Muscle of leg (tissue), 11 donors: ENCODE measurements around the gene PPP2R2B. TPM values are rescaled to one million over a fixed set of nuclear protein-coding genes. Genes with fewer than 3 reads are reported as not detected.
"Not testable (repeated sequence)": the region's sequence is repeated elsewhere in the genome, so short reads cannot be mapped to it uniquely, and the experiment has no call there.

Experiments
- DNase-seq: peaks from one replicate; pipeline ENCODE4 v3.0.0; 2013
- H3K27ac ChIP-seq: one replicate; pipeline ENCODE4 v1.5.1; 2013; ENCODE audit warnings: mild to moderate bottlenecking, low read length, control low read depth
- H3K27me3 ChIP-seq: one replicate; pipeline ENCODE4 v1.6.1; 2013; ENCODE audit warnings: low read length; ENCODE audit not compliant: control insufficient read depth, insufficient read depth
- H3K36me3 ChIP-seq: one replicate; pipeline ENCODE4 v1.6.1; 2013; ENCODE audit warnings: low read length; ENCODE audit not compliant: control insufficient read depth, insufficient read depth
- H3K4me1 ChIP-seq: one replicate; pipeline ENCODE4 v1.6.1; 2013; ENCODE audit warnings: low read length; ENCODE audit not compliant: control insufficient read depth, insufficient read depth
- H3K4me3 ChIP-seq: one replicate; pipeline ENCODE4 v1.5.1; 2013; ENCODE audit warnings: low read length, control low read depth
- H3K9me3 ChIP-seq: replicated peaks from 2 replicates; pipeline ENCODE4 v1.6.1; 2013; ENCODE audit warnings: low read depth, low read length; ENCODE audit not compliant: control insufficient read depth
- WGBS: methylation state at CpG from one replicate; pipeline ENCODE4 v1.1.5; 2013; ENCODE audit warnings: missing lambda C conversion rate; ENCODE audit not compliant: insufficient coverage; 5-methylcytosine and 5-hydroxymethylcytosine counted together
- polyA plus RNA-seq, 8 donors: library from polyadenylated mRNA; unstranded; fragments of 120-200 nt; gene quantifications; one replicate each; pipeline versions ENCODE4 v1.2.1 to v1.2.3, GENCODE V29; 2013; ENCODE audit warnings: inconsistent platforms in 1 of 8, low replicate concordance in 1 of 8; ENCODE audit not compliant: insufficient read length in 8 of 8, insufficient read depth in 1 of 8
- total RNA-seq: library from RNA; stranded (reverse); fragments of 120-200 nt; gene quantifications from one replicate; pipeline ENCODE4 v1.2.4, GENCODE V29; 2013

PPP2R2B gene
- total and polyA plus RNA-seq, 9 donors: 0.63 to 4.2 (median 1.5) TPM

DNA sequence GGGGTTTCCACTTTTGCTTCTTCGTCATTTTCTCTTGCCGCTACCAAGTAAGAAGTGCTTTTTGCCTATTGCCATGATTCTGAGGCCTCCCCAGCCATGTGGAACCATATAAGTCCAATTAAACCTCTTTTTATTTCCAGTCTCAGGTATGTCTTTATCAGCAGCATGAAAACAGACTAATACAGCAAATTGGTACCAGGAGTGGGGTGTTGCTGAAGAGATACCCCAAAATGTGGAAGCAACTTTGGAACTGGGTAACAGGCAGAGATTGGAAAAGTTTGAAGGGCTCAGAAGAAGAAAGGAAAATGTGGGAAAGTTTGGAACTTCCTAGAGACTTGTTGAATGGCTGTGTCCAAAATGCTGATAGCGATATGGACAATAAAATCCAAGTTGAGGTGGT is 149.8 kb downstream of the PPP2R2B start:
- H3K27me3 ChIP-seq, H3K27ac ChIP-seq, H3K4me1 ChIP-seq, H3K4me3 ChIP-seq, DNase-seq, H3K9me3 ChIP-seq, H3K36me3 ChIP-seq: not testable (repeated sequence)
- WGBS: 84% methylated on average over 3 of the region's 3 CpGs

DNA sequence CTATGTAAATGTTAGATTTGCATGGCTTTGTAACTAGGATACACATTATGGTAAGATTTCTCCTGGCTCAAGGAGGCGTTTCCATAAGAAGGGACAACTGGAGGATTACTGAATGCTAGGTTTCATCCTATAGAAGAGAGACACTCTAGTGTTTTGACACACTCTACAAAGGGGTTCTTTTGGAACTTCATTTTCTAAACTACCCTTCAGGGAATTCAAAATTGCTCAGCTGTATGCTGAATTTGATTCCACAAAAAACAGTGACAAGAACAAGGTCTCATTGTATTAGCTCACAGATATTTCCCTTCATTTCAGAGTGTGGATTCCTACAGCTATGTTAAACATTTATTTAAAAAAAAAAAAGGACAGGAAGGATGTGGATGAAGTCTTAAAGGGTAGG is 151.7 kb downstream of the PPP2R2B start:
- Histone ChIP-seq H3K4me3 (no peak overlapping the region), H3K4me1 (no peaks in the 10 kb centered on the region), H3K36me3 (no peaks in the 10 kb centered on the region), H3K9me3 (peaks cover 7% of the 10 kb centered on the region), H3K27ac (no peak overlapping the region), H3K27me3 (no peaks in the 10 kb centered on the region)
- no peak for DNase-seq
- WGBS: no CpG with 5 or more reads among the region's 1 CpG

DNA sequence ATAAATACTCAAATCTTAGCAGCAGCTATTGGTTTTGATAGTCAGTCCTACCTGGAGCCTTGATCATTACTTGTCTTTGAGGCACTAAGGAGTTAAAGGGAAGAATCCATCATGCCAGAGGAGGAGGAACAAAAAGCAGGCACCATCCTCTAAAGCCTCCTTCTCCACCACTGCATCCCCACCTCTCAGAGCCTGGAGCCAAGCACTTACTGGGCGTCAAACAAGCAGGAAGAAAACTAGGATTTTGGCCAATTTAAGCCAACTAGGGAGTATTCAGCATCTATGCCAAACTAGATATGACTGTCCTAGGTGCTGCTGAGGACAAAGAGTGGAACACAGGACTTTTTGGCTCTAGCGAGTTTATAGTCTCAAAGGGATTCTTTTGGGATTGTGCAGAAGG is 152.5 kb downstream of the PPP2R2B start:
- 57% methylated on average over 1 of the region's 2 CpGs for WGBS

DNA sequence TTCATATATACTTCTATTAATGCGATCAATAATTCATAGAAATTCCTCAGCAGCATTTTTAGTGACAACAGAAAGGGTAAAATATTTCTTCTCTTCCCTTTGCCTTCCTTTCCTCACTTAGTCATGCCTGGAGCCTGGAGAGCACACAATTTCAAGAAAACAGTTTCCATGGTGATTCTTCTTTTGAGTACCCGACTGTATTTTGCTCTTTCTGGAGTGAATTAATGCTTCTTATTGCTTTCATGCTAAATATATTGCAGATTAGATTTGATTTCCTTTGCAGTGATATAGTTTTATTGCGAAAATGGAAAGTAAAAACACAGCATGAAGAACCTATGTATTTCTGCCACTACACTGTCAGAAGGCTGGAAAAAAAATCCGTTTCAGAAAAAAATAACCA is 153.5 kb downstream of the PPP2R2B start:
- DNase-seq: peak; percentile 64
- H3K4me3 ChIP-seq: no peak overlapping the region
- 60% methylated on average over 1 of the region's 4 CpGs for WGBS
- H3K27ac ChIP-seq: no peak overlapping the region
- H3K27me3 ChIP-seq: no peaks in the 10 kb centered on the region
- H3K4me1 ChIP-seq: no peaks in the 10 kb centered on the region
- peaks cover 3% of the 10 kb centered on the region for H3K9me3 ChIP-seq
- H3K36me3 ChIP-seq: no peaks in the 10 kb centered on the region

More for the DNA sequence above, 152.5 kb downstream of the PPP2R2B start:
- Histone ChIP-seq H3K9me3 (peaks cover 7% of the 10 kb centered on the region), H3K4me3 (no peak overlapping the region), H3K27ac (no peak overlapping the region), H3K36me3 (no peaks in the 10 kb centered on the region), H3K27me3 (no peaks in the 10 kb centered on the region), H3K4me1 (no peaks in the 10 kb centered on the region)
- no peak for DNase-seq

DNA sequence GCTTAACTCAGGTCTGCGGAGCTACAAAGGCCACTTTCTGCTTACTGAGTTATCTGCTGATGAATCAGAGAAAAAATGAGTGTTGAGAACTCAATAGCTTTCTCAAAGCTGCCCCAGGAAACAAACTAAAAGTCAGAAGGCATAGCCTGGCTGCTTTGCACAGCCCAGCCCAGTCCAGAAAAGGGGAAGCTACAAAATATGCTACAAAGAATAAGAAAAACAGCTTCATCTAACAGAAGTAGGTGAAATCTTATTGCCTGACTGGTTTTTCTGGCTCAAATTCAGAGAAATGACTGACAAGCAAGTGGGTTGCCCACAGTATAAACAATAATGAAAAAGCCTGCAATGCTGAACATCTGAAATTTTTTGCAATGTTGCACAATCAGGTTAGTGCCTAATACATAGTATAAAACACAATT is 156.2 kb downstream of the PPP2R2B start:
- 83% methylated on average over 1 of the region's 1 CpG for WGBS
- Histone ChIP-seq H3K4me1 (no peaks in the 10 kb centered on the region), H3K9me3 (no peaks in the 10 kb centered on the region), H3K27ac (no peak overlapping the region), H3K4me3 (no peak overlapping the region), H3K27me3 (no peaks in the 10 kb centered on the region), H3K36me3 (no peaks in the 10 kb centered on the region)
- no peak for DNase-seq

DNA sequence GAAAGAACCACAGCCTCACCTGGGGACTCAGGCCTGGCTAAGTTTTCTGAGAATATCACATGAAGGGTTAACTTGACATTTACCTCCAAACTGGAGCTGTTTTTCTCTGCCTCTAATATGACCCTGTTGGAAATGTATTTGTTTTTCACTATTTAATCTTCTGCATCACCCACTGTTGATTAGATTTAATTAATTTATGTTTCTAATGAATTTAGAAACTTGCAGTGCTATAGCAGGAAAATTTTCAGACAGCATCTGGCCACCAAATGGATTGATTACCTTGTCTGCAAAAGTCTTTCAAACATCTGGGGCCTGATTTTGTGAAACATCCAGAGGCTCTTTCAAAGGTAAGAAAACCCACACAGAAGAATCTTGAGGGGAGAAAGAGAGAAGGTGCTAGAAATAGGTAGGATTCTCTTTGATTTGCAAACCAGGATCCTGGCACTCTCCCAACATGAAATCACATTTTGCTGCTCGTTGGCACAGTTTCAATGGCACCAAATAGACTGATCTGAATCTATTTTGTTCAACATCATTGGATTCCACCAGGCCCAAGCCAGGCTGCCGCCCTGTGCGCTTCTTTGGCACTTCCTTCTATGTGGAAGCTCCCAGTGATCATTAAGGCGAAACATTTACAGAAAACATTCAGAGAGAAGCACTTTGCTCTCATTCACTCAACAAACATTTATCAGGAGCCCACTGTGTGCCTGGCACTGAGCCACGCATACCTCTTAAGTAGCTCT is 157.3 kb downstream of the PPP2R2B start:
- Histone ChIP-seq H3K36me3 (no peaks in the 10 kb centered on the region), H3K9me3 (no peaks in the 10 kb centered on the region), H3K4me3 (no peak overlapping the region), H3K27ac (no peak overlapping the region), H3K27me3 (no peaks in the 10 kb centered on the region), H3K4me1 (no peaks in the 10 kb centered on the region)
- DNase-seq: no peak
- 75% methylated on average over 4 of the region's 5 CpGs for WGBS

DNA sequence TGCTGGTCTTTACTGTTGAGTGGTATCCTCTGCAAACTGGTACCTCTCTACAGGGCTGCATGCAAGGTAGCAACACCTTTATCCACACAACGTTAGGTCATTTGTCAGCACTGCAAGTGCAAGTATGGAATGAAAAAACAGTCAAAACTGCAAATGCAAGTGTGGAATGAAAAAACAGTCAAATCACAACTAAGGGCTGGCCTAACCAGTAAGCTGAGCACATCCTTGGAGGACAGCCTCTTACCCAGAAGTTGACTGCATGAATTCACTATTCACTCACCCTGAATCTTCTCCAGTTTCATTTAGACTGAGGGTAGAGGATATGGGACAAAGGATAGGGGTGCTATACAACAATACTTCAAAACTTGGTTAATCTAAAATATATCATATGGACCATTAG is 158.4 kb downstream of the PPP2R2B start:
- Histone ChIP-seq H3K4me1 (no peaks in the 10 kb centered on the region), H3K9me3 (no peaks in the 10 kb centered on the region), H3K27me3 (no peaks in the 10 kb centered on the region), H3K36me3 (no peaks in the 10 kb centered on the region), H3K4me3 (no peak overlapping the region), H3K27ac (no peak overlapping the region)
- no peak for DNase-seq
- no CpG with 5 or more reads among the region's 1 CpG for WGBS

DNA sequence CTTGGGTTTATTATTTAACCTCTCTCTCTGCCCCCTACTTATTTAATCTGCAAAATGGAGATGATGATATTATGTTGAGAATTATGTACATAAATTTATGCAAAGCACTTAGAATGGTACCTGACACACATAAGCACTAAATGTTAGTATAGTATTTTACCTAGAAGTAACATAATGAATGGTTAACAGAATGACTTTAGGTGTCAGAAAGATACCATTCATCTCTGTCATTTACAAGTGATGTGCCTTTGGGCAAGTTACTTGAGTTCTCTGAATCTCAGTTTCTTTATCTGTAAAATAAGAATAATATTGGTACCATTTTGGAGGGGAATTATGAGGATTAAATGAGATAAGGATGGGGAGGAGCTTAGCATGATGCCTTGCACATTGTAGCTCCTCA is 159.4 kb downstream of the PPP2R2B start:
- Histone ChIP-seq H3K27ac (no peak overlapping the region), H3K9me3 (no peaks in the 10 kb centered on the region), H3K27me3 (no peaks in the 10 kb centered on the region), H3K4me1 (no peaks in the 10 kb centered on the region), H3K4me3 (no peak overlapping the region), H3K36me3 (no peaks in the 10 kb centered on the region)
- no peak for DNase-seq

DNA sequence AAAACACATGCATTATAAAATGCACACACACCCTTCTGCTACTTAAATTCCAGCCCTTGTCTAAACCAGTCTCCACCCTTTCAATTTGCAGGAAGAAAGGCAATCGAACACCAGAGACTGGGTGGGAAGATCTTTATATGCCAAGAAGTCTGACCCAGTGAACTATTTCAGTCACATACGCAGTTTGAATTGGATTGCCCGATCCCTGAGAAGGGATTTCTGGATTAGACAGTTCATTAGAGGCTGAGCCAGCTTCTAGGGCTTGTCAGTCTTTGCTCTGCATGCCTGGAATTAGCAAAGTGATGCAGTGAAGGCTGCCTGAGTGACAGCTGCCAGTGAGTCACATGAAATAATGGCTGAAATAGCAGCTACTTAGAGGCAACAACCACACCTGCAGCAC is 159.9 kb downstream of the PPP2R2B start:
- peak; percentile 81 for DNase-seq
- no peaks in the 10 kb centered on the region for H3K27me3 ChIP-seq
- H3K36me3 ChIP-seq: no peaks in the 10 kb centered on the region
- H3K9me3 ChIP-seq: no peaks in the 10 kb centered on the region
- 20% methylated on average over 1 of the region's 3 CpGs for WGBS
- H3K4me1 ChIP-seq: no peaks in the 10 kb centered on the region
- H3K4me3 ChIP-seq: no peak overlapping the region
- no peak overlapping the region for H3K27ac ChIP-seq

DNA sequence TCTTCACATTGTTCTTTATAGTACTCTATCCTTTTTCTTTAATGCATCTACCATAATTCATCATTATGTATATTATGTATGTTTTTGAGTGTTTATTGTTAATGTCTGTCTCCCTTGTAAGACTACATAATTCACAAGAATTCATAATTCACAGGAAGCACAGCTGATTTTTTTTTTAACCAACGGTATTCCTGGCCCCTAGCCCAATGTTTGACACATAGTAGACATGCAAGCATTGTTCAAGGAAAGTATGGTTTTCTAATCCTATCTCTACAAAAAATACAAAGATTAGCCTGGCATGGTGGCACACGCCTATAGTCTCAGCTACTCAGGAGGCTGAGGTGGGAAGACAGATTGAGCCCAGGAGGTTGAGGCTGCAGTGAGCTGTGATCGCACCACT is 160.6 kb downstream of the PPP2R2B start:
- DNase-seq: no peak
- Histone ChIP-seq H3K27ac (no peak overlapping the region), H3K9me3 (no peaks in the 10 kb centered on the region), H3K27me3 (no peaks in the 10 kb centered on the region), H3K4me1 (no peaks in the 10 kb centered on the region), H3K4me3 (no peak overlapping the region), H3K36me3 (no peaks in the 10 kb centered on the region)
- WGBS: no CpG with 5 or more reads among the region's 3 CpGs

DNA sequence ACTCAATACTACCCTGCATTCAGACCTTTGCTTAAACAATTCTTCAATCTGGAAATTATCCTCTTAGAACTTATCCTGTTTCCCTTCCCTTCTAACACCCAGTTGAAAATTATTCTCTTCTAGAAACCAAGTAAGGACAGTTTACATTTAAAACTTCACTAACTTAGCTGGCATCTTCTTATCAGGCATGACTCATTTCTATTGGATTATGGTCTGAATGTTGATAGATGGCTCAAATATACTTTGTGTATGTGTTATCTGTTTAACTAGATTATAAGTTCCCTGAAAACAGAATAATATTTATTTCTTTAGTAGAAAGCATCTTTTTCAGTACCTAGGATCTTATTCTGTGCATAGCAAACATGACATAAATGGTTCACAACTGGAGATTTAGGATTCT is 161.9 kb downstream of the PPP2R2B start:
- peak; percentile 29 for DNase-seq
- Histone ChIP-seq H3K27ac (no peak overlapping the region), H3K4me3 (no peak overlapping the region), H3K4me1 (no peaks in the 10 kb centered on the region), H3K27me3 (no peaks in the 10 kb centered on the region), H3K9me3 (no peaks in the 10 kb centered on the region), H3K36me3 (no peaks in the 10 kb centered on the region)
